Measurements from ENCODE around the gene RNF130. TPM values are rescaled to one million over a fixed set of nuclear protein-coding genes. Genes with fewer than 3 reads are reported as not detected.

RNF130 gene
- total RNA-seq, 4 donors from 2014 or later: 55.0 to 121 (median 69.4) TPM

DNA sequence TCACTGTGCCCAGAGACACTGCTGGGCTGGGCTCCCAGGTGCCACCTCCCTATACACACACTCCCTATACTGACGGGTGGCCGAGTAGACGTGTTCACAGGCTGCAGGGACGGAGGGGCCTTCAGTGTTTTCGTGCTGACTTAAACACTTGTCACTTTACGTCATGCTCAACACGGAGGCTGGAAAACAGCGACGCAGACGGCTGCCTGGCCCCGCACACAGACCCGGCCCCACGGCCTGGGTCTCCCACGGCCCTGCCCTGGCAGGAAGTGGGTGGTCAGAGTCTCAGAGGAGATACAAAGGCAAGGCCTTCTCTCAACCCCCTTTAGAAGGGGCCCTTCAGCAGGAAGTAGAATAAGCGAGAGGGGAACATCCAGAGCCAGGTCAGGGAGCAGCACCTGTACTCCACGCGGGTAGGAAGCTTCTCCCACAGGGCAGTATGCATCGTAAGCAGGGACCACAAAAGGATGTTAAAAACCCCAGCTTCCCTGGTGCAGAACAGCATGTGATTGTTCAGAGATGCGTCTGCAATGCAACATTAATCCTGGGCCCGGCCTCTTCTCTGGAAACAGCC lies 152.0 kb downstream of the RNF130 start:
- no peak for TF ChIP-seq POLR2A (IDR thresholded peaks at IDR 0.05)
- TF ChIP-seq, protein P1, sequence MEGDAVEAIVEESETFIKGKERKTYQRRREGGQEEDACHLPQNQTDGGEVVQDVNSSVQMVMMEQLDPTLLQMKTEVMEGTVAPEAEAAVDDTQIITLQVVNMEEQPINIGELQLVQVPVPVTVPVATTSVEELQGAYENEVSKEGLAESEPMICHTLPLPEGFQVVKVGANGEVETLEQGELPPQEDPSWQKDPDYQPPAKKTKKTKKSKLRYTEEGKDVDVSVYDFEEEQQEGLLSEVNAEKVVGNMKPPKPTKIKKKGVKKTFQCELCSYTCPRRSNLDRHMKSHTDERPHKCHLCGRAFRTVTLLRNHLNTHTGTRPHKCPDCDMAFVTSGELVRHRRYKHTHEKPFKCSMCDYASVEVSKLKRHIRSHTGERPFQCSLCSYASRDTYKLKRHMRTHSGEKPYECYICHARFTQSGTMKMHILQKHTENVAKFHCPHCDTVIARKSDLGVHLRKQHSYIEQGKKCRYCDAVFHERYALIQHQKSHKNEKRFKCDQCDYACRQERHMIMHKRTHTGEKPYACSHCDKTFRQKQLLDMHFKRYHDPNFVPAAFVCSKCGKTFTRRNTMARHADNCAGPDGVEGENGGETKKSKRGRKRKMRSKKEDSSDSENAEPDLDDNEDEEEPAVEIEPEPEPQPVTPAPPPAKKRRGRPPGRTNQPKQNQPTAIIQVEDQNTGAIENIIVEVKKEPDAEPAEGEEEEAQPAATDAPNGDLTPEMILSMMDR (IDR thresholded peaks at IDR 0.05): no peak
- Histone ChIP-seq H3K27me3 (no peaks in the 10 kb centered on the region), H3K4me3 (replicated peaks in 1 of 3) (no peak overlapping the region), H3K27ac (no peak overlapping the region), H3K36me3 (no peaks in the 10 kb centered on the region), H3K4me1 (no peaks in the 10 kb centered on the region), H3K9me3 (no peaks in the 10 kb centered on the region)
- no peak for DNase-seq
- WGBS, 2 donors: 84% methylated on average over 15 to 20 of the region's 20 CpGs
- intact Hi-C loops (cut with DNase I): no loop called here

DNA sequence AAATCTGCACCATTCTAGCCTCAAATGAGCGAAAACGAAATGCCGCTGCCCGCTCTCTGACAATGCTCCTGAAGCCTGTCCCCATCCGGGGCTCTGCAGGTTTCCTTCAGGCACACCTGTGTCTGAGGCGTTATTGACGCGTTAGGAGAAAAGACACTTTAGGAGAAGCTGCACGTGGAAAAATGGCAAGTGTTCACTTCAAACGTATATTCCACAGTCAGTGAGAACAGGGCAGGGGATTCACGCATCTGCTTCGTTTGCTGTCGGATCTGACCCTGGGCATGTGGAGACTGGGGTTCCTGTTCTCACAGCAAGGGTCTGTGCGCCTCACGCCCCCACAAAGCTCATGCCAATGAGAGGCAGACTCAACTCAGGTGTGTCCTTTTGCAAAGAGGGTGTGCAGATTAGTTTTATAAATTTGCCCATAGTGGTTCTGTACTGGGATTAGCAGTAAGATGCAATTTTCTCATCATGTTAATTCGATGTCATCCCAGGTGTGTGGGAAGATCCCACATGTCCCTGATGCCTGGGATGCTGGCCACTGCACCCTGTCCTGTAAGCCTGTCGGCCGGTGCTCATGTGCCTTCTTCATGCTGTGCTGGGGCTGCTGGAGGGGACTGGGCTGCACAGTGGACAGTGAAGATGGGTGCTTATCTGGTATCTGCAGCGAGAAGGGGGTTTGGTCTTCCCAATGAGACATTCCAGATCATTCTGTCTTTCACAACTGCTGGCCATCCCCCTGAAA lies 152.6 kb downstream of the RNF130 start:
- Histone ChIP-seq H3K4me3 (replicated peaks in 1 of 3) (no peak overlapping the region), H3K9me3 (no peaks in the 10 kb centered on the region), H3K4me1 (no peaks in the 10 kb centered on the region), H3K36me3 (no peaks in the 10 kb centered on the region), H3K27ac (no peak overlapping the region), H3K27me3 (no peaks in the 10 kb centered on the region)
- TF ChIP-seq, protein P1 (IDR thresholded peaks at IDR 0.05): no peak
- TF ChIP-seq POLR2A (IDR thresholded peaks at IDR 0.05): no peak
- intact Hi-C loops (cut with DNase I): no loop called here
- 90 to 95% methylated on average over 17 to 19 of the region's 19 CpGs for WGBS, 2 donors
- DNase-seq: no peak

DNA sequence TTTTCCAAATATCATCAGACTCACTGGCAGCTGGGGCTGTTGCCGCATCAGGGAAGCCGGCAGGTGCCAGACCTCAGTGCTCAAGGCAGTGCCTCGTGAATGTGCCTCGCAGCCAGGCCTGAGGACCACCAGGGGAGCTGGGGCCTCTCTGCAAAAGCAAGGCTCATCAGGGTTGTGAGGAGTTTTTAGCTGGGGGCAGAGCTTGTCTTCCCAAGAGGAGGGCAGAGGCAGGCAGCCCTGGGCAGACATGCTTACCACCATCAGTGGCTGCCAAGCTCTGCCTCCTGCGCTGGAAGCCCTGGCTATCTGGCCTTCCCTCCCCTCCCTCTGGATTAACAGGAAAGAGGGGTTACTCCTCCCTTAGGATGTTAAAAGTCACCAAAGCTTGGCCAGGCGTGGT lies 155.0 kb downstream of the RNF130 start:
- TF ChIP-seq POLR2A (IDR thresholded peaks at IDR 0.05): no peak
- TF ChIP-seq, protein P1 (IDR thresholded peaks at IDR 0.05): no peak
- H3K9me3 ChIP-seq: no peaks in the 10 kb centered on the region
- no peaks in the 10 kb centered on the region for H3K27me3 ChIP-seq
- H3K36me3 ChIP-seq: no peaks in the 10 kb centered on the region
- intact Hi-C loops (cut with DNase I): no loop called here
- no peak overlapping the region for H3K27ac ChIP-seq
- no peaks in the 10 kb centered on the region for H3K4me1 ChIP-seq
- DNase-seq: no peak
- 85 to 94% methylated on average over 5 of the region's 6 CpGs for whole genome bisulfite sequencing, 2 donors
- no peak overlapping the region for H3K4me3 ChIP-seq (replicated peaks in 1 of 3)

DNA sequence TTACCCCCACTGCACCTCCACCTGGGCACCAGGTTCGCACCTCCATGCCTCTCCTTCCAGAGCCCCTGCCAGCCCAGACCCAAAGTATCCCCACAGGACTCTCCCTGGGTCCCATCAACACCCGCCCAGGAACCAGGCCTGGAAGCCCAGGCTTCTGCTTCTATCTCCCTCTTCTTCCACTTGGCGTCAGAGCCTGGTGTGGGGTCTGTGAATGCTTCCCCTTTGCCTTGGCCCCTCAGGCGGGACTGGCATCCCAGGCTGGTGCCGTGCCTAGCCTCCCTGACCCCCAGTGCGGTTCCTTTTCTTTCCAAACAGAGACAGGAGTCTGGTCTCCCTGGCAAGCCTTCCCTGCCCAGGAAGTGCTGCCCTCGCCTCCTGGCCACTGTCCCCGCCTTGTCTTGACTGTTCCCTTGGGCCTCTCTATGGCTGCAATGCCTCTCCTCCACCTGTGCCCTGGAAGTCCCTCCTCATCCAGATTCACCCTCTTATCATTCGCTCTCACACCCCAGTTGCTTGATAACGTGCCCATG lies 156.1 kb downstream of the RNF130 start:
- TF ChIP-seq, protein P1 (IDR thresholded peaks at IDR 0.05): no peak
- TF ChIP-seq POLR2A (IDR thresholded peaks at IDR 0.05): no peak
- intact Hi-C loops (cut with DNase I): no loop called here
- 92 to 93% methylated on average over 10 of the region's 10 CpGs for WGBS, 2 donors

More for the DNA sequence above, 156.1 kb downstream of the RNF130 start:
- Histone ChIP-seq H3K4me3 (replicated peaks in 1 of 3) (no peak overlapping the region), H3K4me1 (no peaks in the 10 kb centered on the region), H3K27ac (no peak overlapping the region), H3K9me3 (no peaks in the 10 kb centered on the region), H3K36me3 (no peaks in the 10 kb centered on the region), H3K27me3 (no peaks in the 10 kb centered on the region)
- DNase-seq: no peak
